SK-N-SH (cell line): ENCODE results near the gene SREBF2.

ENCODE experiments used
- CHD2 ChIP-seq: fragments of 150-350 bp; IDR thresholded peaks from 2 replicates; pipeline ENCODE4 v1.6.1; 2018; ENCODE audit warnings: low read length; ENCODE audit not compliant: partially characterized antibody
- ELF1 ChIP-seq: IDR thresholded peaks from 2 replicates; pipeline ENCODE4 v1.4.0; 2012
- EP300 ChIP-seq, 2 experiments: IDR thresholded peaks; 2 replicates each; pipeline versions ENCODE4 v1.4.0 to v1.6.1; 2012; ENCODE audit warnings: borderline replicate concordance in 1 of 2, low read depth in 1 of 2, low read length in 1 of 2
- FOXM1 ChIP-seq: IDR thresholded peaks from 2 replicates; pipeline ENCODE4 v1.4.0; 2012; ENCODE audit warnings: low read depth, mild to moderate bottlenecking
- RXRA ChIP-seq: IDR thresholded peaks from 2 replicates; pipeline ENCODE4 v1.4.0; 2012; ENCODE audit warnings: low read depth, mild to moderate bottlenecking, borderline replicate concordance
- SMC3 ChIP-seq: IDR thresholded peaks from 2 replicates; pipeline ENCODE4 v1.6.1; 2012; ENCODE audit warnings: low read depth, low read length, improper control_type of control experiment
- TAF1 ChIP-seq: IDR thresholded peaks from 2 replicates; pipeline ENCODE4 v1.6.1; 2012; ENCODE audit warnings: low read depth, mild to moderate bottlenecking, low read length, moderate library complexity, borderline replicate concordance
- TEAD4 ChIP-seq: IDR thresholded peaks from 2 replicates; pipeline ENCODE4 v1.4.0; 2012; ENCODE audit warnings: mild to moderate bottlenecking, borderline replicate concordance; ENCODE audit not compliant: insufficient read depth
- TF ChIP-seq, protein P1 (sequence below): IDR thresholded peaks from 2 replicates; pipeline ENCODE4 v1.4.0; 2012; ENCODE audit warnings: low read depth
- TF ChIP-seq, protein P2 (sequence below): fragments of 200-600 bp; sonication (generic); IDR thresholded peaks from 2 replicates; pipeline ENCODE4 v1.6.1; 2017; ENCODE audit warnings: antibody characterized with exemption, mild to moderate bottlenecking, moderate library complexity
- TF ChIP-seq, protein P3 (sequence below): IDR thresholded peaks from 2 replicates; pipeline ENCODE4 v1.4.0; 2012; ENCODE audit warnings: low read depth, borderline replicate concordance
- TF ChIP-seq, protein P4 (sequence below): fragments of 150-350 bp; IDR thresholded peaks from 2 replicates; pipeline ENCODE4 v1.6.1; 2017; ENCODE audit warnings: antibody characterized with exemption, low read length, low read depth, borderline replicate concordance
- TF ChIP-seq, protein P5 (sequence below): IDR thresholded peaks from 2 replicates; pipeline ENCODE4 v1.6.1; 2012; ENCODE audit warnings: mild to moderate bottlenecking, low read depth, low read length, moderate library complexity

DNA sequence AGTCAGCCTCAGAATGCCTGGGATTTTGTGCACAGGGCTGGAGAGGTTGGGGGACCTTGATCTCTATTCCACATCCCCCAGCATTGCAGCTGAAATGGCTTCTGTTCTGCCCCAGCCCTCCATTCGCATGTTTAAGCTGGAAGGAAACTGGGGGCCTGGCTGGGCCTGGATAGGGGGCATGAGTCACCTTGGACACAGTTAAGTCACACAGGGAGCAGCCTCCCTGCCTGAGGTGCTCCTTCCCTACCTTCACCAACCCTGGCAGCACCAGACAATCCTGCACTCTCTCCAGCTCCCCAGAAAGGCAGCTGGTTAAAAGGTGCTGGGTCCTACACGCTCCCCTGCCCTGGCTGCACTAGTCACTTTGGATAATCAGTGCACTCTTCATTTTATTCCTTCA, 119.8 kb downstream of the SREBF2 start:
- TF ChIP-seq EP300 (IDR thresholded peaks at IDR 0.05; ENCODE audit: borderline replicate concordance in 1 of 2, low read depth in 1 of 2, low read length in 1 of 2) (no peak), RXRA (no peak), ELF1 (no peak), TAF1 (no peak), SMC3 (no peak), FOXM1 (no peak), TEAD4 (no peak), CHD2 (no peak)
- TF ChIP-seq, protein P1, sequence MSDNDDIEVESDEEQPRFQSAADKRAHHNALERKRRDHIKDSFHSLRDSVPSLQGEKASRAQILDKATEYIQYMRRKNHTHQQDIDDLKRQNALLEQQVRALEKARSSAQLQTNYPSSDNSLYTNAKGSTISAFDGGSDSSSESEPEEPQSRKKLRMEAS: no peak
- TF ChIP-seq, protein P2, sequence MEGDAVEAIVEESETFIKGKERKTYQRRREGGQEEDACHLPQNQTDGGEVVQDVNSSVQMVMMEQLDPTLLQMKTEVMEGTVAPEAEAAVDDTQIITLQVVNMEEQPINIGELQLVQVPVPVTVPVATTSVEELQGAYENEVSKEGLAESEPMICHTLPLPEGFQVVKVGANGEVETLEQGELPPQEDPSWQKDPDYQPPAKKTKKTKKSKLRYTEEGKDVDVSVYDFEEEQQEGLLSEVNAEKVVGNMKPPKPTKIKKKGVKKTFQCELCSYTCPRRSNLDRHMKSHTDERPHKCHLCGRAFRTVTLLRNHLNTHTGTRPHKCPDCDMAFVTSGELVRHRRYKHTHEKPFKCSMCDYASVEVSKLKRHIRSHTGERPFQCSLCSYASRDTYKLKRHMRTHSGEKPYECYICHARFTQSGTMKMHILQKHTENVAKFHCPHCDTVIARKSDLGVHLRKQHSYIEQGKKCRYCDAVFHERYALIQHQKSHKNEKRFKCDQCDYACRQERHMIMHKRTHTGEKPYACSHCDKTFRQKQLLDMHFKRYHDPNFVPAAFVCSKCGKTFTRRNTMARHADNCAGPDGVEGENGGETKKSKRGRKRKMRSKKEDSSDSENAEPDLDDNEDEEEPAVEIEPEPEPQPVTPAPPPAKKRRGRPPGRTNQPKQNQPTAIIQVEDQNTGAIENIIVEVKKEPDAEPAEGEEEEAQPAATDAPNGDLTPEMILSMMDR: no peak
- TF ChIP-seq, protein P3, sequence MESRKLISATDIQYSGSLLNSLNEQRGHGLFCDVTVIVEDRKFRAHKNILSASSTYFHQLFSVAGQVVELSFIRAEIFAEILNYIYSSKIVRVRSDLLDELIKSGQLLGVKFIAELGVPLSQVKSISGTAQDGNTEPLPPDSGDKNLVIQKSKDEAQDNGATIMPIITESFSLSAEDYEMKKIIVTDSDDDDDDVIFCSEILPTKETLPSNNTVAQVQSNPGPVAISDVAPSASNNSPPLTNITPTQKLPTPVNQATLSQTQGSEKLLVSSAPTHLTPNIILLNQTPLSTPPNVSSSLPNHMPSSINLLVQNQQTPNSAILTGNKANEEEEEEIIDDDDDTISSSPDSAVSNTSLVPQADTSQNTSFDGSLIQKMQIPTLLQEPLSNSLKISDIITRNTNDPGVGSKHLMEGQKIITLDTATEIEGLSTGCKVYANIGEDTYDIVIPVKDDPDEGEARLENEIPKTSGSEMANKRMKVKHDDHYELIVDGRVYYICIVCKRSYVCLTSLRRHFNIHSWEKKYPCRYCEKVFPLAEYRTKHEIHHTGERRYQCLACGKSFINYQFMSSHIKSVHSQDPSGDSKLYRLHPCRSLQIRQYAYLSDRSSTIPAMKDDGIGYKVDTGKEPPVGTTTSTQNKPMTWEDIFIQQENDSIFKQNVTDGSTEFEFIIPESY: no peak
- TF ChIP-seq, protein P4, sequence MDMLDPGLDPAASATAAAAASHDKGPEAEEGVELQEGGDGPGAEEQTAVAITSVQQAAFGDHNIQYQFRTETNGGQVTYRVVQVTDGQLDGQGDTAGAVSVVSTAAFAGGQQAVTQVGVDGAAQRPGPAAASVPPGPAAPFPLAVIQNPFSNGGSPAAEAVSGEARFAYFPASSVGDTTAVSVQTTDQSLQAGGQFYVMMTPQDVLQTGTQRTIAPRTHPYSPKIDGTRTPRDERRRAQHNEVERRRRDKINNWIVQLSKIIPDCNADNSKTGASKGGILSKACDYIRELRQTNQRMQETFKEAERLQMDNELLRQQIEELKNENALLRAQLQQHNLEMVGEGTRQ: no peak
- TF ChIP-seq, protein P5, sequence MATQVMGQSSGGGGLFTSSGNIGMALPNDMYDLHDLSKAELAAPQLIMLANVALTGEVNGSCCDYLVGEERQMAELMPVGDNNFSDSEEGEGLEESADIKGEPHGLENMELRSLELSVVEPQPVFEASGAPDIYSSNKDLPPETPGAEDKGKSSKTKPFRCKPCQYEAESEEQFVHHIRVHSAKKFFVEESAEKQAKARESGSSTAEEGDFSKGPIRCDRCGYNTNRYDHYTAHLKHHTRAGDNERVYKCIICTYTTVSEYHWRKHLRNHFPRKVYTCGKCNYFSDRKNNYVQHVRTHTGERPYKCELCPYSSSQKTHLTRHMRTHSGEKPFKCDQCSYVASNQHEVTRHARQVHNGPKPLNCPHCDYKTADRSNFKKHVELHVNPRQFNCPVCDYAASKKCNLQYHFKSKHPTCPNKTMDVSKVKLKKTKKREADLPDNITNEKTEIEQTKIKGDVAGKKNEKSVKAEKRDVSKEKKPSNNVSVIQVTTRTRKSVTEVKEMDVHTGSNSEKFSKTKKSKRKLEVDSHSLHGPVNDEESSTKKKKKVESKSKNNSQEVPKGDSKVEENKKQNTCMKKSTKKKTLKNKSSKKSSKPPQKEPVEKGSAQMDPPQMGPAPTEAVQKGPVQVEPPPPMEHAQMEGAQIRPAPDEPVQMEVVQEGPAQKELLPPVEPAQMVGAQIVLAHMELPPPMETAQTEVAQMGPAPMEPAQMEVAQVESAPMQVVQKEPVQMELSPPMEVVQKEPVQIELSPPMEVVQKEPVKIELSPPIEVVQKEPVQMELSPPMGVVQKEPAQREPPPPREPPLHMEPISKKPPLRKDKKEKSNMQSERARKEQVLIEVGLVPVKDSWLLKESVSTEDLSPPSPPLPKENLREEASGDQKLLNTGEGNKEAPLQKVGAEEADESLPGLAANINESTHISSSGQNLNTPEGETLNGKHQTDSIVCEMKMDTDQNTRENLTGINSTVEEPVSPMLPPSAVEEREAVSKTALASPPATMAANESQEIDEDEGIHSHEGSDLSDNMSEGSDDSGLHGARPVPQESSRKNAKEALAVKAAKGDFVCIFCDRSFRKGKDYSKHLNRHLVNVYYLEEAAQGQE: no peak
